Ishikawa (cell line): Measurements from ENCODE around the gene ADGRL3.

Experiments
- TCF12 ChIP-seq: IDR thresholded peaks from 2 replicates; pipeline ENCODE4 v1.6.1; 2012; ENCODE audit warnings: low read depth
- YY1 ChIP-seq: IDR thresholded peaks from 2 replicates; pipeline ENCODE4 v1.6.1; 2012; ENCODE audit warnings: low read depth
- TF ChIP-seq, protein P1 (sequence below): IDR thresholded peaks from 2 replicates; pipeline ENCODE4 v1.6.1; 2012

DNA sequence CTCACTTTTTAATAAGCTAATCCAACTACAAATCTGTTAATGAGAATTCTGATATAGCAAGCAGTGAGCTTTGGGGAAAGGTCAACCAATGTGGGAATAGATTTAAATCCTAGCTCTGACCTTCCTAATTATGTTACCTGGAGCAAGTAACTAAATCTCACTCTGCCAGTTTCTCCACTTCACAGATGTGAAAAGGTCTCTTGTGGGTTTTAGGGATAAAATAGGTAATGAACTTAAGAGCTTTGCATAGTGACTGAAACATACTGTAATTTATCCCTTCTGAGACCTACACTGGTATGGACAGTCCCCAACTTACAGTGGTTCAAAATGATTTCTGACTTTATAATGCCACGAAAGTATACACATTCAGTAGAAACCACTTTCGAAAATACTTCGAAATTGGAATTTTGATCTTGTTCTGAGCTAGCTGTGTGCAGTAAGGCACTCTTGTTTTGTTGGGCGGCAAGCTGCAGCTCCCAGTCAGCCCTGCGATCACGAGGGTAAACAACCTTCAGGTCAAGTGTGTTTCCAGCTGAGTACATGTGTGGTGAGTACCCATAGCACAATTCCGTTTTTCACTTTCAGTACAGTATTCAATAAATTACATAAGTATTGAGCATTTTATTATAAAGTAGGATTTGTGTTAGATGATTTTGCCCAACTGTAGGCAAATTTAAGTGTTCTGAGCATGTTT is 93.7 kb downstream of the ADGRL3 start:
- TF ChIP-seq, protein P1, sequence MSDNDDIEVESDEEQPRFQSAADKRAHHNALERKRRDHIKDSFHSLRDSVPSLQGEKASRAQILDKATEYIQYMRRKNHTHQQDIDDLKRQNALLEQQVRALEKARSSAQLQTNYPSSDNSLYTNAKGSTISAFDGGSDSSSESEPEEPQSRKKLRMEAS = no peak
- TF ChIP-seq YY1 (no peak), TCF12 (no peak)
